Fibroblast of villous mesenchyme (primary cell): ENCODE data around the gene AIG1. TPM values are rescaled to one million over a fixed set of nuclear protein-coding genes. Genes with fewer than 3 reads are reported as not detected.

Source experiments
- DNase-seq: peaks from one replicate; pipeline ENCODE4 v3.0.0-alpha.2; 2010; ENCODE audit warnings: low read depth
- H3K4me3 ChIP-seq: 2 replicates; pipeline ENCODE4 v1.5.1; 2011; ENCODE audit warnings: low read depth, mild to moderate bottlenecking, low read length
- total RNA-seq: library from RNA; depleted of rRNA; stranded (reverse); fragments of >200 nt; gene quantifications from 2 replicates; pipeline ENCODE4 v1.2.3, GENCODE V29; 2012
- TF ChIP-seq, protein P1 (sequence below): IDR thresholded peaks from 2 replicates; pipeline ENCODE4 v1.5.1; 2012; ENCODE audit warnings: low read depth, mild to moderate bottlenecking, low read length; ENCODE audit not compliant: insufficient read depth

AIG1 gene
- total RNA-seq, 1 donor, result 44.9 TPM

DNA sequence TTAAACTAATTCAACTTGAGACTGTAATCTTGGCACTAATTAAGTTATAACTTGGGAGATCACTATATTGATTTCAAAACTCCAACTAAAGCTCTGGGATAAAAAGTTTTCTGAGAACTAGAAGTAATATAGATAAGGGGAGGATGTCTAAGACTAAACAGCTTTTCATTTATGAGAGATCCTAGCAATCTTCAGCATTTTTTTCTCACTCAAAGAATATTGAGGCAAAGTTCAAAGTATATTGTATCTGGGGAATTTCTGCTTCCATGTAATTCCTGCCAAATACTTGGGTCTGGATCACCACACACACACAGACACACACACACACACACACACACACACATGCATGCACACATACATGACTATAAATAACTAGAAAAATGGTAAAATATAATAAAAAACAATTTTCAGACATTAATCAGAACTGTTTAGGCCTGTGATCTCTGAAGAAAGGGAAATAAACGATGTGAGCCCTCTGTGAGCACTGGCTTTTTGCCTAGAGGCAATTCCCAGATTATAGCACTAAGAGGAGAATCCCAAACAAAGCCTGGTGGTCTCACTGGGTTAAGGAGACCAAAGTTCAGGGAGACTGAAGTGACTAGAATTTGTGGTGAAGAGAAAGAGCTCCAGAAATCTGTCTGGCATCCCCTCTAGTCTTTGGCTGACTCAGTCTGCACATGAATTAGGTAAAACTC lies 297.0 kb downstream of the AIG1 start:
- no peak overlapping the region for H3K4me3 ChIP-seq
- no peak for DNase-seq
- TF ChIP-seq, protein P1, sequence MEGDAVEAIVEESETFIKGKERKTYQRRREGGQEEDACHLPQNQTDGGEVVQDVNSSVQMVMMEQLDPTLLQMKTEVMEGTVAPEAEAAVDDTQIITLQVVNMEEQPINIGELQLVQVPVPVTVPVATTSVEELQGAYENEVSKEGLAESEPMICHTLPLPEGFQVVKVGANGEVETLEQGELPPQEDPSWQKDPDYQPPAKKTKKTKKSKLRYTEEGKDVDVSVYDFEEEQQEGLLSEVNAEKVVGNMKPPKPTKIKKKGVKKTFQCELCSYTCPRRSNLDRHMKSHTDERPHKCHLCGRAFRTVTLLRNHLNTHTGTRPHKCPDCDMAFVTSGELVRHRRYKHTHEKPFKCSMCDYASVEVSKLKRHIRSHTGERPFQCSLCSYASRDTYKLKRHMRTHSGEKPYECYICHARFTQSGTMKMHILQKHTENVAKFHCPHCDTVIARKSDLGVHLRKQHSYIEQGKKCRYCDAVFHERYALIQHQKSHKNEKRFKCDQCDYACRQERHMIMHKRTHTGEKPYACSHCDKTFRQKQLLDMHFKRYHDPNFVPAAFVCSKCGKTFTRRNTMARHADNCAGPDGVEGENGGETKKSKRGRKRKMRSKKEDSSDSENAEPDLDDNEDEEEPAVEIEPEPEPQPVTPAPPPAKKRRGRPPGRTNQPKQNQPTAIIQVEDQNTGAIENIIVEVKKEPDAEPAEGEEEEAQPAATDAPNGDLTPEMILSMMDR, result no peak

DNA sequence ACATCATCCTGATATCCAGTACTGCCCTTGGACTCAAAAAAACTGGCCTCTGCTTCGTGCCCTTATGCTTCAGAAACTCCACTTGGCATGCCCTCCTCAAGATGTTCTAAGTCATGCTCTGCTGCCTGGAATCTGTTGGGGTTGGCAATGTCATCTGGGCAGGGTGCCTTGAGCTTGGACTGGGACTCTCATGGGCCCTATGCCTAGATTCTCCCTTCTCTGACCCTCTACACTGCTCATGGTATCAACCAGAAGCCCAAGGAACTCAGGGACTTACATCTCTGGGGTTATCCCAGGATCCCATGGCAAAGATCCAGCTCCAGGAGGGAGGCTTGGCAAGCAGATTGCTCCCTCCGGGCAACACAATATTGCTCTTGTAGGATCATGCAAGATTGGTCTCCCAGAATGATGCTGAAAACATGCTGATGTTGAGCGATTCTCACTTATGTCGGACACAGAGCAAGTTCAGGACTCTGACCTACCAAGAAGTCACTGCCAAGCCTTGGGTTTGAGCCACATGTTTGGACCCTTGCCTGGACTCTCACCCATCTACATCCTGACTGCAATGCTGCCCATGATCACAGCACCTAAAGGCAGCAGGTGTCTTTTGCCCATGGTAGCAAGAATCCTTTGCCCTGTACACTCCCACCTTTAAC lies 301.0 kb downstream of the AIG1 start:
- no peak overlapping the region for H3K4me3 ChIP-seq
- TF ChIP-seq, protein P1, result no peak
- no peak for DNase-seq

DNA sequence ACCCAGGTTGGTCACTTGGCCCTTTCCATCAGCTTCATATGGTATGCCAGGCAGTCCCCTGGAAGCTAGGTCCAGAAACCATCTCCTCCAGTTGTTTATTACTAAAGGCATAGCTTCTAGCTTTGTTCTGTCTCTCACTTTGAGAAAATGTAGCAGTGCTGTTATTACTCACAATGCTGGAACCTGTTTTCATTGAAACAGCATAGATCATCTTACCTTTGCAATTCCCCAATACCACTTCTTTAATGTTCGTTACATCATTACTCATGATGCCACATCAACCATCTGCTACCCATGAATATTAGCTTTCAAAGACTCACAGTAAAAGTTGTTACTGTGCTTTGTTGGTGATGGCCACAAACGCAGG lies 301.5 kb downstream of the AIG1 start:
- DNase-seq, result no peak
- no peak overlapping the region for H3K4me3 ChIP-seq
- TF ChIP-seq, protein P1, result no peak

DNA sequence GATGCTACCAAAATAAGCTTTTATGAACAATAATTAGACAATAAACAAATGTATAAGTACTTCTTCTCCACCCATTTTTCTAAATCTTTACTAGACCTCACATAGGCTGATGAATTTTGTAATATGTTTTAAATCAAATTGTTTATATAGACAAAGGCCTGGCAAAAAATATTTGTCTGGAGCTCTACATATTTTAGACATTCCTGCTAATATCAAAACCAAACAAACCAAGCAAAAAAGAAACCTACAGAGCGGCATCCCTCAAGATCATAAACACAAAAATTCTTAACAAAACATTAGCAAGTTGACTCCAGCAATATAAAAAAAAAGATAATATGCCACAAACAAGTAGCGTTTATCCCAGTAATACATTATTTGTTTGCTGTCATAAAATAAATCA lies 302.6 kb downstream of the AIG1 start:
- DNase-seq, result peak; percentile 11
- TF ChIP-seq, protein P1, result no peak
- no peak overlapping the region for H3K4me3 ChIP-seq

DNA sequence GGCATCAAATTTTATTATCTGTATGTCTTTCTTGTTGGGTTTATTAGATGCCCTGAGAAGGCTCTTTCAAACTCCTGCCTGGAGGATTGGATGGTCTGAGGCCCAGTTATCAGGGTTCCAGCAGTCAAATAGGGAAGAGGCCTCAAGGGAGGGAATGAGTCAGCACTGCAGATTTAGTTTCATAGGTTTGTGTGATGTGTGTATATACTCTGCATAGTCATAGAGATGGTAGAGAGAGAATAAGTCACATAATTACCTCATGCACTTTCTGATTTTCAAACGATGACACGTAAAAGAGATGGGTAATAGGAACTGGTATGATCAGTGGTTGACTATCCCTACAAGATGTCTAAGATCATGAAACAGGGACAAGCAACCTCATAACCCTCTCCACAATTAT lies 307.7 kb downstream of the AIG1 start:
- TF ChIP-seq, protein P1, result no peak
- H3K4me3 ChIP-seq, result no peak overlapping the region
- DNase-seq, result peak; percentile 22

DNA sequence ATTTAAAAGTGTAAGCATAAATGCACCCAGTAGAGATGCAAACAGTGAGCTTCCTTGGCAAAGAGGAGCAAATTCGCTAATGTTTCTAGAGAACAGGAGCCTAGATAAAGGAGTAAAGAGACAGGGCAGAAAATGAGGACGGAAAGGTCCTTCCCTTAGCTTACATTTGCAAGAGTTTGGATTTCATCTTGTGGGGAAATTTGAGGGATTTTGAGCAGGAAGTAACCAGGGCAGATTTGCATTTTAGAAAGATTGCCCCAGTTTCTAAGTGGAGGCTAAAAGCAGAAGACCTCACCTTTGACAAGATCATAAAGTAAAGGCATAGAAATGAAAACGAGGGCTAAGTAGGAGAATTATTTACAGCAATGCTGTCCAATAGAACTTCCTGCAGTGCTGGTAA lies 309.3 kb downstream of the AIG1 start:
- TF ChIP-seq, protein P1, result no peak
- no peak overlapping the region for H3K4me3 ChIP-seq
- no peak for DNase-seq

DNA sequence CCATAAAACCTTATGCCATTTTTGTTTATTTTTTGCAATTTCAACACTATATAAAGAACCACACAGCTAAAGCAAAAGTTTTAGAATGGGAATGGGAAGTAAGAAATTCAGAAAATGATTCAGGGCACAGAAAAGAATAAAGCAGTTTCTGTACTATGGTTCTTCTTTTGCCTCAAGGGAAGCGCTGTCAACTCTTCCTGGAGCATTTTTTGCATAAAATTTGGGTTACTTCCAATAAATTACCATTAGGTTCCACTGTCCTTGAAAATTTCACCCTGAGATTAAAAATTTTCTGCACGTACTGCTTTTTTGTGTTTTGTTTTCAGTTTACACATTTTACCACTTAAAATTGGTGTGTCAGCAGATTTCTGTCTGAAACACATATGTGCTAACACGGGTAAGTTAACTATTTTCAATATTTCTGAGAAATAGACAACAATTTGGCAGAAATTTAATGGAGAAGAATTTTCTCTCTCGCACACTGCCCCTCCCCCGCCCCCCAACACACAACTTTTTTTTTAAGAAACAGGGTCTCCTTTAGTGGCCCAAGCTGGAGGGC lies 310.2 kb downstream of the AIG1 start:
- TF ChIP-seq, protein P1, result no peak
- H3K4me3 ChIP-seq, result no peak overlapping the region
- no peak for DNase-seq
